ENCODE data around the gene NRIP1. TPM values are rescaled to one million over a fixed set of nuclear protein-coding genes. Genes with fewer than 3 reads are reported as not detected.

The NRIP1 gene
- total RNA-seq (2014; rRNA removed; shearing (Covaris generic)): 9.3 and 9.4 TPM in 2 replicates
- polyA plus RNA-seq (2015; cell fraction: cytosol; rRNA removed): 2.0 and 3.5 TPM in 2 replicates
- polyA plus RNA-seq (2015; cell fraction: nucleus; rRNA removed): 3.8 and 4.6 TPM in 2 replicates

- peak; percentile 87 for DNase-seq (ENCODE audit: low read depth, low spot score)
- in situ Hi-C loops (cut with HindIII; ENCODE audit: low pct_unique_long_range_greater_than_20kb, low sequenced_read_pairs): no loop called here
These were observed at the start of gene NRIP1 for GRCh38 chr21:15064576-15065391. TSS of gene NRIP1 (minus strand) at chr21:15065000. CDS start at chr21:14968192, 96,808 bp downstream.

- in situ Hi-C loops (cut with HindIII; ENCODE audit: low pct_unique_long_range_greater_than_20kb, low sequenced_read_pairs): no loop called here
- no peak for DNase-seq (ENCODE audit: low read depth, low spot score)
These were observed 48.1 kb upstream of the NRIP1 start for GRCh38 chr21:15112858-15113257.

GRCh38 chr21:15108801-15109200, 44.0 kb upstream of the NRIP1 start:
- in situ Hi-C loops (cut with HindIII; ENCODE audit: low pct_unique_long_range_greater_than_20kb, low sequenced_read_pairs): no loop called here
- no peak for DNase-seq (ENCODE audit: low read depth, low spot score)

DNA sequence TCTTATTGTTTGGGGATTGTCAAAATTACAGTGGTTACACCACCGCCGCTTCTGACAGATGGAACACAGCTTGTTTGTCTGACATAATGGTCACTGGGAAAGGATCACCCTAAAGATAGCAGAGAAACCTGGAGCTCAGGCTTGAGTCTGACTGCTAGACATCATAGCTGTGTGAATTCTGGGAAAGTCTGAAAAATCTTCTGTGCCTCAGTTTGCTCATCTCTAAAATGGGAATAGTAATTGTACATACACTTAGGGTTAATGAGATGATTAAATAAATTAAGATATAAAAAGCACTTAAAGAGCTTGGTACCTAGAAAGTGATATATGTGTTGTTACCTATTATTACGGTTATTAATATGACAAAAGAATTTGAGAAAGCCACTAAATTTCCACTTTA, 39.7 kb upstream of the NRIP1 start:
- in situ Hi-C loops (cut with HindIII; ENCODE audit: low pct_unique_long_range_greater_than_20kb, low sequenced_read_pairs): no loop called here

DNA sequence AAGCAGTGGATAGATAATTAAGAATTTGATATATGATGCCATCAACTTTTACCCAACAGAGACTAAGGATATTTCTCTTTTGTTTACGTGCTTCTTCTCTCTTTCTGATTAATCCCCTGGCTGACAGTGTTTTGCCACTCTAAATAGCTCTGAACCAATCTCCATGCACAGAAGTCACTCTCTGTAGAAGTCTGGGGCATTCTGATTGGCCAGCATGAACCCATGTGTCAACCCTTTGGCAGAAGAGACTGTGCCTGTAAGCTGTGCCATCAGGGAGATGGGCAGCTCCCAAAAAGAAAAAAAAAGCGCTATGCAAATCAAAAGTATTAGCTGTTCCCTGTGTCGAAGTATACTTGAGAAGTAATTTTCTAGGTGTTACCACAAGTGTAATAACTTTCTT, 34.1 kb upstream of the NRIP1 start:
- DNase-seq (ENCODE audit: low read depth, low spot score): peak; percentile 13
- in situ Hi-C loops (cut with HindIII; ENCODE audit: low pct_unique_long_range_greater_than_20kb, low sequenced_read_pairs): no loop called here

More for the DNA sequence above, 39.7 kb upstream of the NRIP1 start:
- no peak for DNase-seq (ENCODE audit: low read depth, low spot score)

DNA sequence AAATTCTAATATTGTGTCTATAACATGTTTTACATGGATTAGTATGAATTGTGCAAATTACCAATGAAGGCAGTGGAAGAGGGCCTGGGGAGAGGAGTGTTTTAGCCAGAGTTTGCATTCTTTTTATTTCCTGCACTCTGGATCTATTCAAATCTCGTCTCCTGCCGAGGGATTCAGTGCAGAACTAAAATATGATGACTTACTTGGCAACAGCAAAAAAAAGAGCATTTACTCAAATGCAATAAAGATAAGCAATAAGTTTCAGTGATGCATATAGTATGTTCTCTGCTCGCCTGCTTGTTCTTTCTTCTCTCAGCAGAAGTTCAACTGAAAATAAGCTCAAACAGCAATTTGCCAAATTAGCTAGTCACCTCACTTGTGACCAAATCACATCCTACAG, 33.4 kb upstream of the NRIP1 start:
- DNase-seq (ENCODE audit: low read depth, low spot score): no peak
- in situ Hi-C loops (cut with HindIII; ENCODE audit: low pct_unique_long_range_greater_than_20kb, low sequenced_read_pairs): no loop called here

- no peak for DNase-seq (ENCODE audit: low read depth, low spot score)
- in situ Hi-C loops (cut with HindIII; ENCODE audit: low pct_unique_long_range_greater_than_20kb, low sequenced_read_pairs): no loop called here
These were observed 32.8 kb upstream of the NRIP1 start for GRCh38 chr21:15097580-15097979.

GRCh38 chr21:15096146-15096545, 31.3 kb upstream of the NRIP1 start:
- DNase-seq (ENCODE audit: low read depth, low spot score): no peak
- in situ Hi-C loops (cut with HindIII; ENCODE audit: low pct_unique_long_range_greater_than_20kb, low sequenced_read_pairs): no loop called here

- in situ Hi-C loops (cut with HindIII; ENCODE audit: low pct_unique_long_range_greater_than_20kb, low sequenced_read_pairs): no loop called here
- peak; percentile 26 for DNase-seq (ENCODE audit: low read depth, low spot score)
These were observed 30.5 kb upstream of the NRIP1 start for GRCh38 chr21:15095326-15095725.

DNA sequence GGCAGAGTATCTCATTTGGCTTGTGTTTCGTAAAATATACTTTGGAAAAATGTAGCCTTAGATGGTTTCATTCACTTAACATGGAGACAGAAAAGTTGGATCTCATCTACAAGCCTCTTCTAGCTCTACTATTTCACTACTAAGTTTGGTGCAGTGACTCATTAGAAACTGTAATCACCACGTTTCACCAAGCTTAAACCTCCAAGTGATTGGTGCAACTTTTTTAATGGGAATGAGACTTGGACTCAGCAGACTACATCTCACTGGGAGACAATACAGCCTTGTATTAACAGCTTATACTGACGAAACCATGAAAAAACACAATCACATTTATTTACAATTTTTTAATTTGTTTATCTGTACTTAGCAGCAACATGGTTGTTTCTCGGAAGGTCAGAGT, 29.9 kb upstream of the NRIP1 start:
- peak; percentile 36 for DNase-seq (ENCODE audit: low read depth, low spot score)
- in situ Hi-C loops (cut with HindIII; ENCODE audit: low pct_unique_long_range_greater_than_20kb, low sequenced_read_pairs): no loop called here

DNA sequence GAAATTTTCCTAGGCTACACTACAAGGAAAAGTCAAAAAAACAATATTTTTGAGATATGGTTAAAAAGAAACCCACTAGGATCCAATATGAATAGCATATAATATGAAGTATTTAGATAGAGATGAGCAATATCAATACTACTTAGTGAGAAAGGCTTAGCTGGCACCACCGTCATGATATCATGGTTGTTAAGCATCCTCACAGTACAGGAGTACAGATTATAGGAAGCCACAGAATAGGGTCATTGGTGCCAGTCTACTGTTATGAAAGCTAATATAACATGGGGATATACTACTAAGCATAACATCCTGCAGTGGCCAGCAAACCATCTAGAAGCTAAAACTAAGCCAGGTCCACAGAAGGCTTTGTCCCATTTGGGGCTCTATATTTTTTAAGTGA, 28.4 kb upstream of the NRIP1 start:
- DNase-seq (ENCODE audit: low read depth, low spot score): no peak

GRCh38 chr21:15092745-15093144, 27.9 kb upstream of the NRIP1 start:
- no peak for DNase-seq (ENCODE audit: low read depth, low spot score)
- in situ Hi-C loops (cut with HindIII; ENCODE audit: low pct_unique_long_range_greater_than_20kb, low sequenced_read_pairs): no loop called here

More for the DNA sequence above, 28.4 kb upstream of the NRIP1 start:
- in situ Hi-C loops (cut with HindIII; ENCODE audit: low pct_unique_long_range_greater_than_20kb, low sequenced_read_pairs): no loop called here

DNA sequence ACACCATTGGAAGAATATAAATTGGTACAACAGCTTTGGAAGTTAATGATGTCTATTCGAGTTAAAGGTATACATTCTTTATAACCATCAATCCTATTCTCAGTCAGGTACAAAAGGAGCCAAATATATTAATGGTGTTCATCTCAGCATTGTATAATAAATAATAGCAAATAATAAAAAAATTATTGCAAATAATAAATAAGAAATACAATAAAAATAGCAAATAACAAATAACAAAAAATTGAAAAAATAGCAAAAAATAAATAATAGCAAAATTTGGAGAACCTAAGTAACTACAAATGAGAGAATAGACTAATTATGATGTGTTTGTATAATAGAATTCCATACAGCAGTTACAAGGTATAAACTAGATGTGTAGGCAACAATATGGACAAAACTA, 25.6 kb upstream of the NRIP1 start:
- DNase-seq (ENCODE audit: low read depth, low spot score): no peak
- in situ Hi-C loops (cut with HindIII; ENCODE audit: low pct_unique_long_range_greater_than_20kb, low sequenced_read_pairs): no loop called here

DNA sequence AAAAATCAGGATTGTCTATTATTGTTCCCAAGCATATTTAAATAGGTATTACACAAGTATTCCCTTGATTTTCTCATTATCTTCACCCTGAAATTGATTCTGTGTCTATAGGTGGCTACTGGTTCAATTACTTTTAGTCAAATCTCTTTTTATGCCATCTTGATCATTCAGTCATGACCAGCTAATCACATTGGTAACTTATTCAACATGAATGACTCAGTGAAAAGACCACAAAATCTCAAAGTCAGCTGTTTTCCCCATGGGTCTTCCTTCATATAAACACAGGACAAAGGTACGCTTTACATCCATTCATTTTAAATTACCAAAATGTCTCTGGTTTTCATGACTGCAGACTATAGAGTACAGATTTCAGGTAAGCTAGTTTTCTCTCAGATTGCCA, 23.7 kb upstream of the NRIP1 start:
- in situ Hi-C loops (cut with HindIII; ENCODE audit: low pct_unique_long_range_greater_than_20kb, low sequenced_read_pairs): no loop called here
- DNase-seq (ENCODE audit: low read depth, low spot score): no peak

DNA sequence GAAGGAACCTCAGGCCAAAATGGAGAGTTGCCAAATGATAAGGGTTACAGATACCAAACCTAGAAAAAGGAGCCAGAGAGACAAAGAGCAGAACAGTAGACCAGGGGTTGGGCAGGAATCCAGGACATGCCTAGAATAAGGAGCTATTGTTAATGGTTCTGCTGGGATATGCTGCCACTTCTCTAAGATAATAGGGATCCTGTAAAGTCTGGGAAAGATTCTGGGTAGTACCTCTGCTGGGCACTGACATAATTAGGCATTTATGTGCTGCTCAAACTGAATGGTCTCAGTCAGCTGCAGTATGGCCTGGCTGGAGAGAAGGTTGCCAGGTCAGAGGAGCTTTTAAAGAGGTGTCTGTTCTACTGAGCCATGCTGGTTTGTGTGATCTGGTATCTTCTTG, 19.9 kb upstream of the NRIP1 start:
- peak; percentile 68 for DNase-seq (ENCODE audit: low read depth, low spot score)
- in situ Hi-C loops (cut with HindIII; ENCODE audit: low pct_unique_long_range_greater_than_20kb, low sequenced_read_pairs): no loop called here

DNA sequence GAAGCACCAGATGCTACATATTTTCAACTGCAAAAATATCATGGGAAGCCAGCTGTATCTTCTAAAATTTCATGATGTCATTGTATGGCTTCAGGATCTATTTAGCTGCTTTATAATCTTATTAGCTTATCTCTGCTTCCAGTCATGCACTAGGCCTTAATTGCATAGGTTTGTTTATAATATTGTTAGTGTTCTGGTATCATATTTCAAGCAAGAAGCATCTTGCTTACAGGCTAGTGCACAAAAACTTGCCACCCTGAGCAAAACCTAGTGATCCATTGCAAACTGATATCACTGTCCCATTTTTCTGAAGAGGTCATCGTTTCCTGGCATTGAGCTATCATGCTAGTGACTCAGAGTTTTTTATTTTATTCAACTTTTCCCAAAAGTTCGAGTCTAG, 15.7 kb upstream of the NRIP1 start:
- DNase-seq (ENCODE audit: low read depth, low spot score): no peak
- in situ Hi-C loops (cut with HindIII; ENCODE audit: low pct_unique_long_range_greater_than_20kb, low sequenced_read_pairs): no loop called here

GRCh38 chr21:15079269-15079668, 14.5 kb upstream of the NRIP1 start:
- in situ Hi-C loops (cut with HindIII; ENCODE audit: low pct_unique_long_range_greater_than_20kb, low sequenced_read_pairs): no loop called here
- DNase-seq (ENCODE audit: low read depth, low spot score): no peak

DNA sequence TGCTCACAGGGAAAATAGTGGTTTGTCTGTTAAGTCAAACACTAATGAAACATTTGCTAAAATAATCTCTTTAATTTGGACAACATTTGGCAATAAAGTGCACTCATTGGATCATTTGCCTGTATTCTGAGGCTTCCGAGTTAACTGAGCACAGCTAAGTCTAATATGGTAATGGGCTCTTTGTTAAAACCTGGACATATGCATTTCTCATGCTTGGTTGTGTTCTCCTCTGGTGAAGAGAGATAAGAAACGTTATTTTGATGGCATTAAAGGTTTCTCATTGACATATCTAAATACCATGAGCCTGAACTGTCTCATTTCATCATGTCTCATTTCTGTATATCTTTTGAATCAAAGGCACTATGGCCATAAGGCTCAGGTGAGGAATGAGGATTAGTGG, 13.4 kb upstream of the NRIP1 start:
- in situ Hi-C loops (cut with HindIII; ENCODE audit: low pct_unique_long_range_greater_than_20kb, low sequenced_read_pairs): no loop called here

GRCh38 chr21:15077529-15078145, 12.8 kb upstream of the NRIP1 start:
- in situ Hi-C loops (cut with HindIII; ENCODE audit: low pct_unique_long_range_greater_than_20kb, low sequenced_read_pairs): no loop called here
- DNase-seq (ENCODE audit: low read depth, low spot score): no peak

More for the DNA sequence above, 13.4 kb upstream of the NRIP1 start:
- no peak for DNase-seq (ENCODE audit: low read depth, low spot score)
